SK-N-SH (cell line): ENCODE measurements around the gene GABRA1. TPM values are rescaled to one million over a fixed set of nuclear protein-coding genes. Genes with fewer than 3 reads are reported as not detected.

Experiments used
- CTCF ChIA-PET: fragments of 300-600, 350-600 bp; formaldehyde crosslinking; extraction: SDS; loops from one replicate; lab custom pipeline; 2021; lab: Yijun Ruan, JAX
- POLR2A ChIA-PET: fragments of 350-600 bp; sonication (Branson Sonifier 250); formaldehyde crosslinking; extraction: SDS; loops from one replicate; lab custom pipeline; 2020; ENCODE audit warnings: antibody characterized with exemption, inconsistent platforms; lab: Yijun Ruan, JAX
- DNase-seq: peaks from one replicate; pipeline ENCODE4 v3.0.0; 2012
- H2AFZ ChIP-seq: fragments of 200-600 bp; sonication (generic); 2 replicates; pipeline ENCODE4 v1.8.1; 2016; ENCODE audit warnings: antibody characterized with exemption, mild to moderate bottlenecking, low read depth
- H3F3A ChIP-seq: fragments of 200-600 bp; sonication (generic); replicated peaks from 2 replicates; pipeline ENCODE3; 2016; ENCODE audit warnings: antibody characterized with exemption, mild to moderate bottlenecking; ENCODE audit not compliant: insufficient read depth
- H3K27ac ChIP-seq, 2 experiments: fragments of 200-500 bp in 1 of 2; fragments of 200-600 bp in 1 of 2; sonication (Bioruptor generic) in 1 of 2; sonication (generic), shearing (Covaris generic) in 1 of 2; 2 replicates each; pipeline versions ENCODE4 v1.5.1 to v1.6.1; 2014 to 2016; ENCODE audit warnings: low read depth in 2 of 2, inconsistent platforms in 1 of 2, low read length in 1 of 2, mild to moderate bottlenecking in 1 of 2, mixed read lengths in 1 of 2
- H3K27me3 ChIP-seq: fragments of 200-600 bp; sonication (generic), shearing (Covaris generic); 2 replicates; pipeline ENCODE4 v1.6.1; 2016; ENCODE audit warnings: mixed run types; ENCODE audit not compliant: insufficient read depth
- H3K36me3 ChIP-seq, 2 experiments: fragments of 200-500 bp in 1 of 2; fragments of 200-600 bp in 1 of 2; sonication (Bioruptor generic) in 1 of 2; sonication (generic) in 1 of 2; replicated peaks in 1 of 2; 2 replicates each; pipeline versions ENCODE3 to v1.5.1; 2014 to 2016; ENCODE audit warnings: low read length in 1 of 2, mild to moderate bottlenecking in 1 of 2; ENCODE audit not compliant: insufficient read depth in 2 of 2, control insufficient read depth in 1 of 2
- H3K4me1 ChIP-seq, 2 experiments: fragments of 200-500 bp in 1 of 2; fragments of 200-600 bp in 1 of 2; sonication (Bioruptor generic) in 1 of 2; sonication (generic), shearing (Covaris generic) in 1 of 2; 2 replicates each; pipeline versions ENCODE4 v1.5.1 to v1.6.1; 2014 to 2016; ENCODE audit warnings: low read depth in 1 of 2, low read length in 1 of 2, mixed run types in 1 of 2; ENCODE audit not compliant: insufficient read depth in 2 of 2, control insufficient read depth in 1 of 2
- H3K4me2 ChIP-seq: fragments of 200-600 bp; sonication (generic), shearing (Covaris generic); 2 replicates; pipeline ENCODE4 v1.6.1; 2017; ENCODE audit warnings: mixed run types
- H3K4me3 ChIP-seq, 2 experiments: fragments of 200-500 bp in 1 of 2; fragments of 200-600 bp in 1 of 2; sonication (Bioruptor generic) in 1 of 2; sonication (generic), shearing (Covaris generic) in 1 of 2; 2 replicates each; pipeline versions ENCODE4 v1.5.1 to v1.8.1; 2014 to 2016; ENCODE audit warnings: low read depth in 2 of 2, inconsistent platforms in 1 of 2, low read length in 1 of 2, mild to moderate bottlenecking in 1 of 2, mixed read lengths in 1 of 2, moderate library complexity in 1 of 2
- H3K79me2 ChIP-seq: fragments of 200-600 bp; sonication (generic); 2 replicates; pipeline ENCODE4 v1.8.1; 2017; ENCODE audit warnings: mild to moderate bottlenecking; ENCODE audit not compliant: insufficient read depth
- H3K9ac ChIP-seq: fragments of 200-600 bp; sonication (generic); 2 replicates; pipeline ENCODE4 v1.6.1; 2017; ENCODE audit warnings: mixed run types
- H3K9me2 ChIP-seq: fragments of 200-600 bp; sonication (generic); 2 replicates; pipeline ENCODE4 v1.6.1; 2017; ENCODE audit warnings: mixed run types
- H3K9me3 ChIP-seq: fragments of 200-600 bp; sonication (generic); 2 replicates; pipeline ENCODE4 v1.6.1; 2017; ENCODE audit warnings: mixed run types, mild to moderate bottlenecking, moderate library complexity
- H4K20me1 ChIP-seq: fragments of 200-600 bp; sonication (generic); 2 replicates; pipeline ENCODE4 v1.6.1; 2017; ENCODE audit warnings: mild to moderate bottlenecking, mixed run types; ENCODE audit not compliant: insufficient read depth
- CHD2 ChIP-seq: fragments of 150-350 bp; IDR thresholded peaks from 2 replicates; pipeline ENCODE4 v1.6.1; 2018; ENCODE audit warnings: low read length; ENCODE audit not compliant: partially characterized antibody
- EZH2phosphoT487 ChIP-seq: fragments of 200-600 bp; sonication (generic); IDR thresholded peaks from 2 replicates; pipeline ENCODE4 v1.6.1; 2017; ENCODE audit warnings: low read depth, mixed run types, mild to moderate bottlenecking, antibody characterized with exemption, moderate library complexity, borderline replicate concordance
- FOXJ3 ChIP-seq: sonication (generic); formaldehyde crosslinking; IDR thresholded peaks from 2 replicates; pipeline ENCODE4 v1.5.1; 2020; ENCODE audit warnings: mild to moderate bottlenecking, missing genetic modification reagents
- IRF3 ChIP-seq: fragments of 150-350 bp; IDR thresholded peaks from 2 replicates; pipeline ENCODE4 v1.6.1; 2016; ENCODE audit warnings: mild to moderate bottlenecking, low read depth, low read length
- MEF2A ChIP-seq: IDR thresholded peaks from 2 replicates; pipeline ENCODE4 v1.4.0; 2012; ENCODE audit warnings: low read depth, borderline replicate concordance
- POLR2AphosphoS5 ChIP-seq: IDR thresholded peaks from 2 replicates; pipeline ENCODE4 v1.6.1; 2012; ENCODE audit warnings: low read depth, low read length
- SMC3 ChIP-seq: IDR thresholded peaks from 2 replicates; pipeline ENCODE4 v1.6.1; 2012; ENCODE audit warnings: low read depth, low read length, improper control_type of control experiment
- TEAD4 ChIP-seq: IDR thresholded peaks from 2 replicates; pipeline ENCODE4 v1.4.0; 2012; ENCODE audit warnings: mild to moderate bottlenecking, borderline replicate concordance; ENCODE audit not compliant: insufficient read depth
- USF1 ChIP-seq: IDR thresholded peaks from 2 replicates; pipeline ENCODE4 v1.4.0; 2012; ENCODE audit warnings: low read depth, borderline replicate concordance
- WGBS: methylation state at CpG from one replicate; pipeline ENCODE4 v1.1.6; 2017; ENCODE audit warnings: low lambda C conversion rate; 5-methylcytosine and 5-hydroxymethylcytosine counted together
- polyA plus RNA-seq, 3 experiments: library from polyadenylated mRNA; depleted of rRNA; stranded (reverse); fragments of >200 nt; gene quantifications; 2 replicates each; pipeline ENCODE4 v1.2.3, GENCODE V29; 2012
- TF ChIP-seq, protein P1 (sequence below): IDR thresholded peaks from 2 replicates; pipeline ENCODE4 v1.4.0; 2012; ENCODE audit warnings: low read depth, borderline replicate concordance
- TF ChIP-seq, protein P2 (sequence below): IDR thresholded peaks from 2 replicates; pipeline ENCODE4 v1.4.0; 2012; ENCODE audit warnings: low read depth
- TF ChIP-seq, protein P3 (sequence below): fragments of 150-350 bp; IDR thresholded peaks from 2 replicates; pipeline ENCODE4 v1.6.1; 2017; ENCODE audit warnings: antibody characterized with exemption, low read length, low read depth, borderline replicate concordance

Gene GABRA1
- polyA plus RNA-seq (2012; rRNA removed), result not detected in 2 replicates
- polyA plus RNA-seq (2012; cell fraction: cytosol; rRNA removed), result under 0.01 TPM in 1 of 2 replicates, not detected in the other
- not detected in 2 replicates for polyA plus RNA-seq (2012; cell fraction: nucleus; rRNA removed)

- Histone ChIP-seq H3K4me2 (peak within 1 kb of the TSS; percentile 71), H3K27ac (no peak within 1 kb of the TSS), H3F3A (no peaks in the 10 kb centered on the region), H3K79me2 (no peaks in the 10 kb centered on the region), H3K4me3 (peak within 1 kb of the TSS; percentile 31 to 48; a peak in 3 of 4 replicates), H3K9me3 (no peaks in the 10 kb centered on the region), H3K36me3 (no peaks in the 10 kb centered on the region), H2AFZ (peak within 1 kb of the TSS; percentile 57; the same call in 1 of the 2 replicates), H4K20me1 (no peaks in the 10 kb centered on the region), H3K27me3 (no peaks in the 10 kb centered on the region), H3K9me2 (no peaks in the 10 kb centered on the region), H3K4me1 (no peaks in the 10 kb centered on the region), H3K9ac (no peak within 1 kb of the TSS)
- WGBS, result 5% methylated on average over 16 of the region's 16 CpGs
- ChIA-PET POLR2A (no interaction called here), CTCF (interaction anchor here (1.2 to 1.5 kb wide), 2 partner anchors 11 to 1500 kb away, joined by 3 to 4 read pairs; no protein-coding TSS in a partner anchor)
- no peak for DNase-seq
- TF ChIP-seq USF1 (no peak), CHD2 (no peak), MEF2A (no peak), SMC3 (no peak), POLR2AphosphoS5 (no peak), FOXJ3 (CRISPR knock-in tag) (no peak), EZH2phosphoT487 (no peak), TEAD4 (no peak), IRF3 (no peak)
- TF ChIP-seq, protein P1, sequence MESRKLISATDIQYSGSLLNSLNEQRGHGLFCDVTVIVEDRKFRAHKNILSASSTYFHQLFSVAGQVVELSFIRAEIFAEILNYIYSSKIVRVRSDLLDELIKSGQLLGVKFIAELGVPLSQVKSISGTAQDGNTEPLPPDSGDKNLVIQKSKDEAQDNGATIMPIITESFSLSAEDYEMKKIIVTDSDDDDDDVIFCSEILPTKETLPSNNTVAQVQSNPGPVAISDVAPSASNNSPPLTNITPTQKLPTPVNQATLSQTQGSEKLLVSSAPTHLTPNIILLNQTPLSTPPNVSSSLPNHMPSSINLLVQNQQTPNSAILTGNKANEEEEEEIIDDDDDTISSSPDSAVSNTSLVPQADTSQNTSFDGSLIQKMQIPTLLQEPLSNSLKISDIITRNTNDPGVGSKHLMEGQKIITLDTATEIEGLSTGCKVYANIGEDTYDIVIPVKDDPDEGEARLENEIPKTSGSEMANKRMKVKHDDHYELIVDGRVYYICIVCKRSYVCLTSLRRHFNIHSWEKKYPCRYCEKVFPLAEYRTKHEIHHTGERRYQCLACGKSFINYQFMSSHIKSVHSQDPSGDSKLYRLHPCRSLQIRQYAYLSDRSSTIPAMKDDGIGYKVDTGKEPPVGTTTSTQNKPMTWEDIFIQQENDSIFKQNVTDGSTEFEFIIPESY, result no peak
- TF ChIP-seq, protein P2, sequence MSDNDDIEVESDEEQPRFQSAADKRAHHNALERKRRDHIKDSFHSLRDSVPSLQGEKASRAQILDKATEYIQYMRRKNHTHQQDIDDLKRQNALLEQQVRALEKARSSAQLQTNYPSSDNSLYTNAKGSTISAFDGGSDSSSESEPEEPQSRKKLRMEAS, result no peak
- TF ChIP-seq, protein P3, sequence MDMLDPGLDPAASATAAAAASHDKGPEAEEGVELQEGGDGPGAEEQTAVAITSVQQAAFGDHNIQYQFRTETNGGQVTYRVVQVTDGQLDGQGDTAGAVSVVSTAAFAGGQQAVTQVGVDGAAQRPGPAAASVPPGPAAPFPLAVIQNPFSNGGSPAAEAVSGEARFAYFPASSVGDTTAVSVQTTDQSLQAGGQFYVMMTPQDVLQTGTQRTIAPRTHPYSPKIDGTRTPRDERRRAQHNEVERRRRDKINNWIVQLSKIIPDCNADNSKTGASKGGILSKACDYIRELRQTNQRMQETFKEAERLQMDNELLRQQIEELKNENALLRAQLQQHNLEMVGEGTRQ, result no peak
Measured at GRCh38 chr5:161847941-161848391, at the start of gene GABRA1. TSS of gene GABRA1 (plus strand) at chr5:161848120. CDS start at chr5:161850811, 2,691 bp downstream.
